Activated naive CD8-positive, alpha-beta T cell treated with anti-CD3 and anti-CD28 coated beads, Interleukin-2, amount 10 ng/mL, durations not matched to agents 7 days and 5 days (primary cell): Measurements from ENCODE around the gene ADH5. TPM values are rescaled to one million over a fixed set of nuclear protein-coding genes. Genes with fewer than 3 reads are reported as not detected.
"Not testable (repeated sequence)": the region's sequence is repeated elsewhere in the genome, so short reads cannot be mapped to it uniquely, and the experiment has no call there.

Source experiments
- ATAC-seq: fragments of 150-1000 bp; cut with Tn5 transposase; one replicate; pipeline ENCODE4 v1.10.0; 2021; ENCODE audit warnings: low read depth, moderate library complexity
- POLR2A ChIA-PET: fragments of 350-600 bp; sonication (Branson Sonifier 250); formaldehyde crosslinking; loops from one replicate; lab custom pipeline; 2021; ENCODE audit warnings: antibody characterized with exemption; lab: Charles Lee
- DNase-seq: peaks from one replicate; pipeline ENCODE4 v3.0.0; 2021
- H3K27ac Mint-ChIP-seq: one replicate; pipeline ENCODE4 v1.8.0; 2022; ENCODE audit warnings: mild to moderate bottlenecking, mixed read lengths
- H3K27me3 Mint-ChIP-seq: one replicate; pipeline ENCODE4 v1.8.0; 2022; ENCODE audit warnings: mild to moderate bottlenecking, moderate library complexity, mixed read lengths
- H3K36me3 Mint-ChIP-seq: one replicate; pipeline ENCODE4 v1.8.0; 2021; ENCODE audit warnings: mild to moderate bottlenecking, mixed read lengths
- H3K4me1 Mint-ChIP-seq: one replicate; pipeline ENCODE4 v1.8.0; 2021; ENCODE audit warnings: mixed read lengths
- H3K4me3 Mint-ChIP-seq: one replicate; pipeline ENCODE4 v1.8.0; 2022; ENCODE audit warnings: mild to moderate bottlenecking, moderate library complexity, mixed read lengths
- H3K9me3 Mint-ChIP-seq: one replicate; pipeline ENCODE4 v1.8.0; 2021; ENCODE audit warnings: mixed read lengths
- total RNA-seq, 2 experiments: library from RNA; stranded (reverse); gene quantifications; one replicate each; pipeline ENCODE4 v1.2.3, GENCODE V29; 2021

Gene ADH5
- total RNA-seq, 2 experiments from 2014 or later = 97.1 to 103 TPM

DNA sequence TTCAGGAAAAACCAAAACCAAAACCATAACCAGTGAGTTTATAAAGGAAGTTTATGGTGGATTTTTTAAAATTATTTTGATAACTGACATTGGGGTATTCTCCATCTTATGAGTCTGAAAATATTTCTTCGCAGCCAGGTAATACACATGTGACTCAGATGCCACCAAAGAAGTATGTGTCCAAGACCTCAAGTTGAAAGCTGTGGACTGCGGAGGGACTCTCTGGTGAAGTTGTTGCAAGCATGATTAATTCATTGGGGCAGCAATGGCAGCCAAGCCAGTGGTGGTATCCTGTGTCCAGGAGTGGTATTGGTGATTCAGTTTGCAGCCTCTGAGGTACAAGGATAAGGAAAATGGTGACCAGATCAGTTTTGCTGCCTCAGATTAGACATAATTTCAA lies 14.0 kb upstream of the ADH5 start:
- ATAC-seq (no peak), DNase-seq (no peak)
- Mint-ChIP-seq H3K36me3 (no peaks in the 10 kb centered on the region), H3K4me1 (no peaks in the 10 kb centered on the region), H3K27ac (no peak overlapping the region), H3K9me3 (peaks cover 1% of the 10 kb centered on the region), H3K27me3 (peaks cover 5% of the 10 kb centered on the region), H3K4me3 (no peak overlapping the region)
- POLR2A ChIA-PET = no interaction called here

DNA sequence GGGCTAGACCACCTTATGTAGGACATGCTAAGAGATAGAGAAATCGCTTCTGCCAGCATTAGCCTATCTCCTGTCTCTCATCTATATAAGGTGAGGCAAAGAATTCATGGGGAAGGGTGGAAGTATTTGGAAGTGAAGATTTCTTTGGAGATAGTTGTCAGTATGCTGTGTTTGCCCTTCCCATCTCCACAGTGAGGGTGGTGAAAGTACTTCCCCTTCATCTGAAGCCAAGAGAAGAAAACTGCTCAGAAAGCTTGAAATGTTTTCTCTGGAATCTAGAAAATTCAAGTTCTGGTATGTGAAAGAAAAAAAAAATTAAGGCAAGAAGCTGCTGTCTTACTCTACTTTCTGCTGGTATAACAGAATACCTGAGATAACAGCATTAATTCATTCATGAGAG lies 12.3 kb upstream of the ADH5 start:
- Mint-ChIP-seq H3K27me3 (peaks cover 5% of the 10 kb centered on the region), H3K9me3 (peaks cover 1% of the 10 kb centered on the region), H3K27ac (no peak overlapping the region), H3K36me3 (no peaks in the 10 kb centered on the region), H3K4me1 (no peaks in the 10 kb centered on the region), H3K4me3 (no peak overlapping the region)
- DNase-seq (no peak), ATAC-seq (no peak)
- POLR2A ChIA-PET = no interaction called here

DNA sequence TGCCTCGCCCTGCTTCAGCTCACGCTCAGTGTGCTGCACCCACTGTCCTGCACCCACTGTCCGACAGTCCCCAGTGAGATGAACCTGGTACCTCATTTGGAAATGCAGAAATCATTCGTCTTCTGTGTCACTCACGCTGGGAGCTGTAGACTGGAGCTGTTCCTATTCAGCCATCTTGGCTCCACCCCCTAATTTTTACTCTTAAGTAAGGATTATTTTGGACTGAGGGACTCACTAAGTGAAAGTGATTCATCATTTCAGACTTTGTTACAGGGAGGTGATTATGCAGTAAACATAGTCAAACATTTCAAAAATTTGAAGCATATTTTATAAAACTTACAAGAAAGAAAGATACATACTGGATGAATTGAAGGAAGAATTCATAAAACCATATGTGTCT lies 11.2 kb upstream of the ADH5 start:
- DNase-seq, POLR2A ChIA-PET, H3K27ac Mint-ChIP-seq, ATAC-seq, H3K27me3 Mint-ChIP-seq, H3K4me3 Mint-ChIP-seq, H3K9me3 Mint-ChIP-seq, H3K36me3 Mint-ChIP-seq, H3K4me1 Mint-ChIP-seq: not testable (repeated sequence)

DNA sequence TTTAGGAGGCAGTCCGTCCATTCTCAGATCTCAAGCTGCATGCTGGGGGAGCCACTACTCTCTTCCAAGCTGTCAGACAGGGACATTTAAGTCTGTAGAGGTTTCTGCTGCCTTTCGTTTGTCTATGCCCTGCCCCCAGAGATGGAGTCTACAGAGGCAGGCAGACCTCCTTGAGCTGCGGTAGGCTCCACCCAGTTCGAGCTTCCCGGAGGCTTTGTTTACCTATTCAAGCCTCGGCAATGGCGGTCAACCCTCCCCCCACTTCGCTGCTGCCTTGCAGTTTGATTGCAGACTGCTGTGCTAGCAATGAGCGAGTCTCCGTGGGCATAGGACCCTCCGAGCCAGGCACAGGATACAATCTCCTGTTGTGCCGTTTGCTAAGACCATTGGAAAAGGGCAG lies 10.7 kb upstream of the ADH5 start:
- Mint-ChIP-seq H3K36me3 (no peaks in the 10 kb centered on the region), H3K9me3 (peaks cover 1% of the 10 kb centered on the region), H3K27ac (no peak overlapping the region), H3K27me3 (peaks cover 3% of the 10 kb centered on the region), H3K4me1 (no peaks in the 10 kb centered on the region), H3K4me3 (no peak overlapping the region)
- ATAC-seq (no peak), DNase-seq (no peak)
- POLR2A ChIA-PET = no interaction called here

DNA sequence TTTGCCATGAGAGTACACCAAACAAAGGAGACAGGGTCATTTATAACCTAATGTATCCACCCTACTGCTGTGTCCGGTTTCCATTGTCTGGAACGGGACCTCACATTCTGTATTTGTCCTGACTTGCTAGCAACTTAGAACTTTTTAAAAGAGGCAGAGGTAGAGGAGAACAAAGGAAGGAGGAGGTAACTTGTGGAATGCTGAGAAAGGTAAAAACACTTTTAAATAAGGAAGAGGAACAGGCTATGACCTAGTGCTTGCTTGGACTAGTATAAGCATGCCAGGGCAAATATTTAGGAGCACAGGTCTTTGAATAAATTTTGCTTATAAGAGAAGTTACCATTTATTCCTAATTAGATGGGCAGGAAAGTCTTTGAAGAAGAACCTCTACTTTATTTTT lies 3.3 kb upstream of the ADH5 start:
- DNase-seq, H3K27me3 Mint-ChIP-seq, H3K27ac Mint-ChIP-seq, H3K4me3 Mint-ChIP-seq, POLR2A ChIA-PET, H3K9me3 Mint-ChIP-seq, H3K36me3 Mint-ChIP-seq, ATAC-seq: not testable (repeated sequence)
- peaks cover 16% of the 10 kb centered on the region for H3K4me1 Mint-ChIP-seq

DNA sequence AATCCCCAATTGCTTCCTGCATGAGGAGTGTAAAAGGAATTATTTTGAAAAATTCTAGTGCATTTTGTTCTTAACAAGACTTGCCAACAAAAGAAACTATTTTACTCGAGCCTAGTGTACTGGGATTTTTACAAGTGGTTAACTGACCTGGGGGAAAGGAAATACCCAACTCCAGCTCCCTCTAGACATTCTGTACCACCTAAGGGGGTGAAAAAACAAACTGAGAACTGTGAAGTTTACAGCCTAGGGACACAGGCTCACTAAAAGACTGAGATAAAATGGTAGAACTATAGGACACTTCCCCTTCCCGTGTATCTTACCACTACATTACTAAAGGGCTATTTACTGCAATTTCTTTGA lies 2.6 kb upstream of the ADH5 start:
- no peak overlapping the region for H3K4me3 Mint-ChIP-seq
- H3K4me1 Mint-ChIP-seq = peaks cover 19% of the 10 kb centered on the region
- H3K36me3 Mint-ChIP-seq = peaks cover 4% of the 10 kb centered on the region
- DNase-seq = no peak
- peaks cover 1% of the 10 kb centered on the region for H3K9me3 Mint-ChIP-seq
- no peaks in the 10 kb centered on the region for H3K27me3 Mint-ChIP-seq
- ATAC-seq = no peak
- no peak overlapping the region for H3K27ac Mint-ChIP-seq
- POLR2A ChIA-PET = no interaction called here

DNA sequence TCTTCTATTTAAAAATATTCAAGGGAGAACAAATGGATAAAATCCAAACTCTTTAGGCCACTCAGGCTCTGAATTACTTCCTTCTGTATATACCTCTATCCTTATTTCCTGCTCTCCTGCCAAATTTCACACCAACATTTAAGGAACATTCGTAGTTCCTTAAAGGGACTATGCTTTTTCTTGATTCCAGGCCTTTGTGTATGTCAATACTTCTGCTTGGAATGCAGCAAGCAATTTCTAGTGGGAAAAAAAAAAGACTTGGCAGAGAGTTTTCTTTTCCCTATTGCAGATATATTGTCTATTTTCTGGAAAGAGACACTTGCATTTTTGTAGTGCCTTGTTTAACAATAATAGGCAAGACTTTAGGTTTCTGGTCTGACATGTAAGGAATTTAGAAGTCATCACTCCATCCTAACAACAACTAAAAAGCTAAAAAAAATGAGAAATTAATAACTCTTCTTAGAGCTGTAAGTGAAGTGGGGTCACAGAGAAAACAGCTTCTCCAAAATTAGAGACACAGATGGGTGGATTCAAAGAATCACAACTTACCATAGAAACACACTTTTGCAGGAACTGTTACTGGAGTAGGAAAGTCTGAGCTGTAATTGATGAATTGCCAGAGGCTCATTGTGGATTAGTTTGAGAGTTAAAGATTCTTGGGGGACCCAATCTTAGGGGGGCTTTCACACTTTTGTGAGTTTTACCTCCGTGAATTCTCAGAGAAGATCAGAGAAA lies 2.1 kb upstream of the ADH5 start:
- no peak for ATAC-seq
- H3K4me3 Mint-ChIP-seq = peak overlapping the region; percentile 29
- POLR2A ChIA-PET = no interaction called here
- DNase-seq = no peak
- no peaks in the 10 kb centered on the region for H3K27me3 Mint-ChIP-seq
- H3K36me3 Mint-ChIP-seq = peaks cover 6% of the 10 kb centered on the region
- H3K9me3 Mint-ChIP-seq = peaks cover 1% of the 10 kb centered on the region
- H3K4me1 Mint-ChIP-seq = peaks cover 22% of the 10 kb centered on the region
- no peak overlapping the region for H3K27ac Mint-ChIP-seq

DNA sequence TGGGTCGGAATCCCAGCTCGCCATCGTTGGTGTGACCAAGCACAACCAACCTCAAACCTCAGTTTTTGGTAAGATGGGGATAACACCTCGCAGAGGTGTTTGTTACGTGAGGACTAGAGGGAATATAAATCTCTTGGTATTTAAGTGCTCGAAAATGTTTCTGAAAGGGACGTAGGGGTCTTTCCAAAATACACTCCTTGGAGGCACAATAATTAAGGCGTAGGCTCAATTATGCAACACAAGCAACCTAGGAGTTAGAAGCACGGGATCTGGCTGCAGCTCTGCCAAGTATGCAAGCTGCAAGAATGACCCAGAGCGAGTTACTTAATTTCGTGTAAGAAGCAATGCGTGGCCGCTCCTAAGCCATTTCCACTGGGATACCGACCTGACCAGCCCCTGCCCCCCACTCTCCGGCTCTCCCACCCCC lies 552 bp downstream of the ADH5 start:
- Mint-ChIP-seq H3K4me3 (peak overlapping the region; percentile 95), H3K4me1 (peaks cover 29% of the 10 kb centered on the region), H3K27me3 (no peaks in the 10 kb centered on the region), H3K36me3 (peaks cover 23% of the 10 kb centered on the region), H3K27ac (peak overlapping the region; percentile 98), H3K9me3 (peaks cover under 1% of the 10 kb centered on the region)
- DNase-seq (no peak), ATAC-seq (peak; percentile 25)
- POLR2A ChIA-PET = interaction anchor here (0.6 to 2.5 kb wide), 23 partner anchors 7 to 945 kb away, joined by 3 to 58 read pairs (median 4); partner anchors contain the start of genes DAPP1, DNAJB14, EIF4E and H2AZ1

DNA sequence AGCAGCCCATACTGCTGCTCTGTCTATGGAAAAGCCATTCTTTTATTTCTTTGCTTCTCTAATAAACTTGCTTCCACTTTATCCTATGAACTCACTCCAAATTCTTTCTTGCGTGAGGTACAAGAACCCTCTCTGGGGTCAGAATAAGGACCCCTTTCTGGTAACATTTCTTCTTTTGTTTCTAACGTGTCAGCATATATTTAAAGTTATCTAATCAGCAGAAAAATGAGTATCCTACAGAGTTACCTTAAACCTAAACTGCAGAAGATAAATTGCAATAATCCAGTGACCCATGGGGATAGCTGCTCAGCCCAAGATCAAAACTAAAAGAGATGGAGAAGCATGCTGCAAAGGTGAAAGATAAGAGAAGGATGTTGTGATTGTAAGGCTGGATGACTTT lies 4.0 kb downstream of the ADH5 start:
- ATAC-seq (no peak), DNase-seq (no peak)
- Mint-ChIP-seq H3K4me3 (no peak overlapping the region), H3K27me3 (no peaks in the 10 kb centered on the region), H3K9me3 (no peaks in the 10 kb centered on the region), H3K4me1 (peaks cover 18% of the 10 kb centered on the region), H3K27ac (no peak overlapping the region), H3K36me3 (peaks cover 28% of the 10 kb centered on the region)
- POLR2A ChIA-PET = no interaction called here

DNA sequence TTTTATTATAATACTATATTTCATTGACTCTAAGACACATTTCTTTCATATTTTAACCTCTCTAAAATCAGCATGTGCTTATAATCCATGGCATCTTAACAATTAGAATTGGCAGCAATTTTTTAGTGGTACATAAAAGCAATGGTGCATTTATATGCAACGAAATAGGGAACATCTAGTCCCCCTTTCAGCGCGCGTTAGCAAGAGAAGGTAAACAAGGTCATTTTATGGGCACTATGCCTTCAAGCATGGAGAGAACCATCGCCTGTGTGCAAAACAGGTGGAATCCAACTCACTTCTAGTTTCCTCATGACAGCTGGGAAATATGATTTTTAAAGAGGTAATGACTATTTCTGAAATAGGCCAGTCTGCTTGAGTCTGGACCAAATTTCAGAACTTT lies 6.4 kb downstream of the ADH5 start:
- POLR2A ChIA-PET = no interaction called here
- Mint-ChIP-seq H3K4me3 (no peak overlapping the region), H3K27me3 (no peaks in the 10 kb centered on the region), H3K4me1 (peaks cover 17% of the 10 kb centered on the region), H3K27ac (no peak overlapping the region), H3K36me3 (peaks cover 37% of the 10 kb centered on the region), H3K9me3 (no peaks in the 10 kb centered on the region)
- ATAC-seq (no peak), DNase-seq (no peak)

DNA sequence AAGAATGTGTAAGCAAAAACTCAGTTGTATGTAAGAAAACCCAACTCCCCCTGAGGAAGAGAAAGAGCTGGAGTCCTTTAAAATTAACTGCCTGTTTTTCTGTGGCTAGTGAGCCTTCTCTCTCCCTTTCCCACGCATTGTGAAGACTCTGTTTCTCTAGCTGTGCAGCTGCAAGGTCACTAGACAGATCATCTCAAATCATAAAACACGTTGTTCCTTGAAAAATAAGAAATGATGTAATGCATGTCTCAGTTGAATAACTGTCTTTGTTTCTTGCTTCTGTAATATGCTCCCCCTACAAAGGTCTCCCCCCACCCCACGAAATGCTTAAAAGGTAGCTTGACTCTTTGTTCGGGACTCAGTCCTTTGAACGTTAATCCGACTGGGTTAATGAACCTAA lies 7.7 kb downstream of the ADH5 start:
- H3K27ac Mint-ChIP-seq, ATAC-seq, H3K9me3 Mint-ChIP-seq, H3K4me3 Mint-ChIP-seq, DNase-seq, H3K27me3 Mint-ChIP-seq: not testable (repeated sequence)
- POLR2A ChIA-PET = interaction anchor here (0.6 to 1.2 kb wide), 2 partner anchors 8 to 938 kb away, joined by 3 read pairs; partner anchors contain the start of genes ADH5 and STPG2
- peaks cover 38% of the 10 kb centered on the region for H3K36me3 Mint-ChIP-seq
- peaks cover 12% of the 10 kb centered on the region for H3K4me1 Mint-ChIP-seq

DNA sequence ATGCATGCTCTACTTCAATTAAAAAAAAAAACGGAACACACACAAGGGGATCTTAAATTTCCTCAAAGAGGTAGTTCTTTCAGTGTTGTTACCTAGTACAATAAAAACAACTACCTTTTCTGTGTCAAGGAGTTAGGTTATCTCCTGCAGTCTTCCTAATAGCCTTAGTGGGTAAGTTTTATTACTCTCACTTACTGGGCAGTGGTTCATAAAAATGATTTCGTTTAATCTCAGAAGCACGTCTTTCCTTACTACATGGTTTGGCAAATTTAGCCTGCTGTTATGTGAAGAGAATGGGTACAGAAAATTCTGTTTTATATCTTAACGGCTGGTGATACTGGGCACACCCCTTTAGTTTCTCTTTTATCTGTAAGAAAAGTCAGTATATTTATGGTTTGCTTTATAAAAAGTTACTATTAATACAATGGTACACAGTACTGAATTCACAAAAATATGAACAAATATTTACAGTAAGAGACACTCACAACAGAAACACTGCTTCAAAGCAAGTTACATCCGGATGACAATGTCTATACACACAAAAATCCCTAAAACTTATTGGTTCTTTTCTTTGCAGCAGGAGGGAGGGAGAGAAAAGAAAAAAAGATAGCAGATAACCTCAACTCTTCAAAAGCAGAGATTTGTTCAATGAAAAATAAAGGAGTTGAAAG lies 8.8 kb downstream of the ADH5 start:
- no peak overlapping the region for H3K4me3 Mint-ChIP-seq
- H3K27ac Mint-ChIP-seq = no peak overlapping the region
- peaks cover 4% of the 10 kb centered on the region for H3K4me1 Mint-ChIP-seq
- no peaks in the 10 kb centered on the region for H3K9me3 Mint-ChIP-seq
- H3K27me3 Mint-ChIP-seq = no peaks in the 10 kb centered on the region
- ATAC-seq = no peak
- H3K36me3 Mint-ChIP-seq = peaks cover 31% of the 10 kb centered on the region
- POLR2A ChIA-PET = interaction anchor here (1.2 kb wide), 1 partner anchor 936 kb away, joined by 3 read pairs; the partner anchor contains the start of gene STPG2
- DNase-seq = no peak

DNA sequence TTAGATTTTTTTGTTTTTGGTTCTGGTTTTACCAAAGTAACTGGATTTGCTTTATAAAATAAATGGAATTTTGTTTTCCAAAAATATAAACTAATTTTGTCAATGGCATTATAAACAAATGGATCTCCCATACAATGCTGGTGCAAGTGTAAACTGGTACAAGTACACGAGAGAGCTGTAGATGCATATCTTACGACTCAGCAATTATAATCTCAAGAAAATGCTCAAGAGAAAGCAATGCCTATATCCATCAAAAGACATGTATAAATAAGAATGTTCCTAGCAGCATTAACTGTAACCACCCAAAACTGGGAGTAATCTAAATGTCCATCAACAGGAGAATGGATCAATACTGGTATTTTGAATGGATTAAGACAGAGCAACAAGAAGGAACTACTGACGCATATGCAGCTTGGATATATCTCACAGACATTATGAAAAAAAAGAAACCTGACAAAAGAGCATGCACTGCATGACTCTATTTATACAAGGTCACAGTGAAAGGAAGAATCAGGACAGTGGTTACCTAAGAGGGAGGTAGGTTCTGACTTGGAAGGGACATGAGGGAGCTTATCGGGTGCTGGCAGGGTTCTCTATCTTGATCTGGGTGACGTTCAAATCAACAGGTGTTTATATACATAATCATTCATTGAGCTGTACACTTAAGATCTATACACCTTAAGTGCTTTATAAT lies 9.5 kb downstream of the ADH5 start:
- Mint-ChIP-seq H3K27ac (no peak overlapping the region), H3K4me1 (peaks cover 4% of the 10 kb centered on the region), H3K4me3 (no peak overlapping the region), H3K9me3 (no peaks in the 10 kb centered on the region), H3K27me3 (no peaks in the 10 kb centered on the region), H3K36me3 (peaks cover 28% of the 10 kb centered on the region)
- ATAC-seq (no peak), DNase-seq (no peak)
- POLR2A ChIA-PET = no interaction called here
